Measurements from ENCODE around the gene FSTL4.

FSTL4 gene

DNA sequence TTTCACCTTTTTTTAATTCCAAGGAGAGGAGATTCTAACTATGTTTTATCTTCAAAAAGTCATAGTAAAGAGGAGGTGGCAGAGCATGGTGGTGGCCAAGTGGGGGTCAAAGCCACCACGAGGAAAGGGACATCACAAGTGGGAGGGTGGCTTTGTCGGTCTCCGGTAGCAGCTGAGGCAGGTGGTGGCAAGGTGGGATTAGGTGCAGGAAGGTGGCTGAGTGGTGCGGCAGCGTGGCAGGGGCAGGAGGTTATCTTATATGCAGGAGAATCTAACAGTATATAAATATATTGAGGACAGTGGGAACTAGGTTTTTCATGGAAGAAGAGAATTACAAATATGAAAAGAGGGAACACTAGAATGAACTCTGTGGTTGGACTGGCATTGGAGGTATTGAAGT is 196.8 kb downstream of the FSTL4 start:
- Mint-ChIP-seq H3K9me3 (no peaks in the 10 kb centered on the region), H3K36me3 (no peaks in the 10 kb centered on the region), H3K27me3 (peaks cover 4% of the 10 kb centered on the region), H3K4me3 (no peak overlapping the region), H3K27ac (no peak overlapping the region), H3K4me1 (peaks cover 2% of the 10 kb centered on the region)
- DNase-seq (ENCODE audit: low spot score in 2 of 2), result no peak
- no peak for ATAC-seq (ENCODE audit: low read depth)

- H3K4me1 Mint-ChIP-seq, result no peaks in the 10 kb centered on the region
- H3K4me3 Mint-ChIP-seq, result no peak overlapping the region
- peaks cover 6% of the 10 kb centered on the region for H3K27me3 Mint-ChIP-seq
- H3K36me3 Mint-ChIP-seq, result no peaks in the 10 kb centered on the region
- ATAC-seq (ENCODE audit: low read depth) (no peak), DNase-seq (ENCODE audit: low spot score in 2 of 2) (no peak)
- H3K27ac Mint-ChIP-seq, result no peak overlapping the region
- H3K9me3 Mint-ChIP-seq, result no peaks in the 10 kb centered on the region
Observed at GRCh38 chr5:133412661-133413060, 199.7 kb downstream of the FSTL4 start.

- Mint-ChIP-seq H3K27ac (no peak overlapping the region), H3K9me3 (no peaks in the 10 kb centered on the region), H3K4me1 (no peaks in the 10 kb centered on the region), H3K36me3 (no peaks in the 10 kb centered on the region), H3K4me3 (no peak overlapping the region), H3K27me3 (peaks cover 4% of the 10 kb centered on the region)
- ATAC-seq (ENCODE audit: low read depth) (no peak), DNase-seq (ENCODE audit: low spot score in 2 of 2) (no peak)
Observed at GRCh38 chr5:133410335-133410828, 202.0 kb downstream of the FSTL4 start.

- Mint-ChIP-seq H3K4me3 (no peak overlapping the region), H3K27me3 (peaks cover 4% of the 10 kb centered on the region), H3K4me1 (no peaks in the 10 kb centered on the region), H3K36me3 (no peaks in the 10 kb centered on the region), H3K9me3 (no peaks in the 10 kb centered on the region), H3K27ac (no peak overlapping the region)
- ATAC-seq (ENCODE audit: low read depth) (no peak), DNase-seq (ENCODE audit: low spot score in 2 of 2) (no peak)
Observed at GRCh38 chr5:133409210-133409674, 203.1 kb downstream of the FSTL4 start.

DNA sequence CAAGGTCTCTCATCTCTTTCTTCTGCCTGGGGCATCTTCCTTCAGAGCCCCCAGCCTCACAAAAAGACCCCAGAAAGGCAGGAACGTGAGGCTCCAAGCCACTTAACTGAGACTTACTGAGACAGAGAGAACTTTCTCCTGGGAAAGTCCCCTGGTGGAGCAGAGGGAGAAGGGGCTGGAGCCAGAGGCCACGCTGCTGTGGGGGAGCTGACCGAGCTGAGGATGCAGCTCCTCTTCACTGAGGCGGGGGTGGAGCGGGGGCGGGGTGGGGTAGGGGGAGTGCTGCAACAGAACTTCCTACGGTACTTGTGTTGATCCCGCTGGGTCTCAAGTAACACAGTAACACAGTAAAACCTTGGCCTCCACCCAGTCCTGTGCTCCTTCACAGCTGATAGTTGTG is 204.0 kb downstream of the FSTL4 start:
- ATAC-seq (ENCODE audit: low read depth), result no peak

DNA sequence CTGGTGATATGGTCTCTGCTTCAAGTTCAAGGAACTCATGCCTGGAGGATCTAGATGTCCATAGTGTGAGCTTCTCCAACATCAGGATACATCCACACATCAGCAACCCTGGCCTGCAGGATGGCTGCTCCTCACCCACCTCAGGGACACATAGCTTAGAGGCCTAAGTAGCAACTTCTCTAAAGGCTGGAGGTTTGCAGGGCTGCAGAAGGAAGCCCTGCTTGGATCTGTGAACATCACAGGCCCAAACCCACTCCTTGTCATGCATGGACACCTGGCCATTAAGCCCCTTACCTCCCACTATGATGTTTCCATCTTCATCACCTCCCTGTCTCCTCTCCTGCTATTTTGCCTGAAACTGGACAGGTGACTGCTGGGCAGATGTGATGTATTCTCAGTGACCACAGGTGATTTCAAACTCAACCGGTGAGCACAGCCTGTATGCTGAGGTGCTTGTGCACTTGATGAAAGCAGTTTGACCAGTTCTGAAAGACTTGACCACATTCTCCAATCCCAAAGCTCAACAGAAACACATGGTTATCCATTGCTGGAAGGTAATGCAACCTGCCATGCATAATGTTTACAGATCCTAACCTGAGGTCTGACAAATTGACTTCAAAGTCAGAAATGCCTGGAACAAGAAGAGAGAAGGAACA is 205.2 kb downstream of the FSTL4 start:
- DNase-seq (ENCODE audit: low spot score in 2 of 2) (no peak), ATAC-seq (ENCODE audit: low read depth) (no peak)
- Mint-ChIP-seq H3K4me1 (no peaks in the 10 kb centered on the region), H3K27ac (no peak overlapping the region), H3K36me3 (no peaks in the 10 kb centered on the region), H3K9me3 (no peaks in the 10 kb centered on the region), H3K27me3 (peaks cover 2% of the 10 kb centered on the region), H3K4me3 (no peak overlapping the region)

More for the DNA sequence above, 204.0 kb downstream of the FSTL4 start:
- Mint-ChIP-seq H3K4me1 (no peaks in the 10 kb centered on the region), H3K27me3 (peaks cover 4% of the 10 kb centered on the region), H3K27ac (no peak overlapping the region), H3K36me3 (no peaks in the 10 kb centered on the region), H3K4me3 (no peak overlapping the region), H3K9me3 (no peaks in the 10 kb centered on the region)
- no peak for DNase-seq (ENCODE audit: low spot score in 2 of 2)

GRCh38 chr5:133406208-133406976 is 205.9 kb downstream of the FSTL4 start:
- Mint-ChIP-seq H3K27ac (no peak overlapping the region), H3K4me1 (no peaks in the 10 kb centered on the region), H3K9me3 (no peaks in the 10 kb centered on the region), H3K4me3 (no peak overlapping the region), H3K27me3 (peaks cover 3% of the 10 kb centered on the region), H3K36me3 (no peaks in the 10 kb centered on the region)
- ATAC-seq (ENCODE audit: low read depth) (no peak), DNase-seq (ENCODE audit: low spot score in 2 of 2) (no peak)

DNA sequence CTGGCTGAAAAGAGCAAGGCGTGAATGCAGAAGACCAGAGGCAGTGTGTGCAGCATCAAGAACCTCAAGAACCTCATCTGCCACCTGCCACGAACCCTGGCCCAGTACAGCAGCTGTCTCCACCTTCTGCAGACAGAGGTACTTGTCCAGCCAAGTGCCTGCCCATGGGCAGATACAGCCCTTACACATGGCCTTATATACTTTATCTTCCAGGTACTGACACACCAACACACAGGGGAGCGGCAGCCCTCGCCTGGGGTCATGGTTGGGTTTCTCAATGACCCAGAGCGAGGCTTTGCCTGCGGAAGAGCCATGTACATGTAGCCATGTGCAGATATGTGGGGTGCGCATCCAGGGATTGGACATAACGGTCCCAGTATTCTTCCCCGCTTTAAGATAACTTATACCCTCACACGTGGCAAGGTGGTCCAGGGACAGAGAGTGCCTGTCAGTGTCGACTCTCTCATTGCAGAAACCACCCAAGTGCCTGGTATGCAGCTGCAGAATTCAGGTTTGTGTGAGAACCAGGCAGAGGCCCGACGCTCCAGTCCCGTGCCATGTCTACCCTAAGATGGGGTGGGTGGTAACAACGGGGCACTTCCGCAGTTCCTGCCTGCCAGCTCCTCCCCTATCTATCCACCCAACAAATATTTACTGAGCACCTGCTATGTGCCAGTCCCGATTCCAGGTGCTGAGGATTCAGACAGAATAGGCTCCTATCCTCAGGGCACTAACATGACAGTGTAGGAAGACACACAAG is 206.9 kb downstream of the FSTL4 start:
- no peak overlapping the region for H3K27ac Mint-ChIP-seq
- H3K9me3 Mint-ChIP-seq, result no peaks in the 10 kb centered on the region

GRCh38 chr5:133404724-133405123 is 207.6 kb downstream of the FSTL4 start:
- DNase-seq (ENCODE audit: low spot score in 2 of 2) (no peak), ATAC-seq (ENCODE audit: low read depth) (no peak)
- Mint-ChIP-seq H3K27me3 (peaks cover 2% of the 10 kb centered on the region), H3K9me3 (no peaks in the 10 kb centered on the region), H3K4me1 (no peaks in the 10 kb centered on the region), H3K4me3 (no peak overlapping the region), H3K27ac (no peak overlapping the region), H3K36me3 (no peaks in the 10 kb centered on the region)

More for the DNA sequence above, 206.9 kb downstream of the FSTL4 start:
- DNase-seq (ENCODE audit: low spot score in 2 of 2), result no peak
- Mint-ChIP-seq H3K4me1 (no peaks in the 10 kb centered on the region), H3K4me3 (no peak overlapping the region), H3K36me3 (no peaks in the 10 kb centered on the region), H3K27me3 (peaks cover 4% of the 10 kb centered on the region)
- ATAC-seq (ENCODE audit: low read depth), result no peak

- Mint-ChIP-seq H3K36me3 (no peaks in the 10 kb centered on the region), H3K9me3 (no peaks in the 10 kb centered on the region), H3K27me3 (peaks cover 4% of the 10 kb centered on the region), H3K4me1 (peaks cover 4% of the 10 kb centered on the region), H3K27ac (no peak overlapping the region), H3K4me3 (no peak overlapping the region)
- ATAC-seq (ENCODE audit: low read depth) (no peak), DNase-seq (ENCODE audit: low spot score in 2 of 2) (no peak)
Observed at GRCh38 chr5:133403741-133404364, 208.5 kb downstream of the FSTL4 start.

DNA sequence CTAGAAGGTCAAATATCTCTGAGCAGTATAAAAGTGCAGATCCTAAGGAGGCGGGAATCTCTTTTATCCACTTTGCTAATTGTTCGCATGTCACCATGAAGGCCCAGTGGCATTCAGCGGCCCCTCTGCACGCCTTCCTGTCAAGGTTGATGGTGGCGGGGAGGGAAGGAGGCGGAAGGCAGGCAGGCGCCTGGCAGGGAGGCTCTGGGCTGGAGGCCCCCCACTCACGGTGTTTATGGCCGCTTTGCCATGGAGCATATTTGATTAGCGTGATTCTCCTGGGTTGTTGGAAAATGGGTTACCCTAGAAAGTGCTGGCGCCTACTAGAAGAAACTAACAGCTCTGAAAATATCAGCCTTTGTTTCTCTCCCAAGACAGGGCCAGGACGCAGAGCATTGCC is 209.6 kb downstream of the FSTL4 start:
- Mint-ChIP-seq H3K27ac (no peak overlapping the region), H3K27me3 (peaks cover 4% of the 10 kb centered on the region), H3K9me3 (no peaks in the 10 kb centered on the region), H3K36me3 (no peaks in the 10 kb centered on the region), H3K4me1 (peaks cover 13% of the 10 kb centered on the region), H3K4me3 (no peak overlapping the region)
- no peak for DNase-seq (ENCODE audit: low spot score in 2 of 2)
- no peak for ATAC-seq (ENCODE audit: low read depth)

GRCh38 chr5:133401731-133402347 is 210.5 kb downstream of the FSTL4 start:
- DNase-seq (ENCODE audit: low spot score in 2 of 2), result no peak
- no peaks in the 10 kb centered on the region for H3K36me3 Mint-ChIP-seq
- ATAC-seq (ENCODE audit: low read depth), result no peak
- peaks cover 4% of the 10 kb centered on the region for H3K27me3 Mint-ChIP-seq
- no peak overlapping the region for H3K27ac Mint-ChIP-seq
- H3K4me3 Mint-ChIP-seq, result no peak overlapping the region
- H3K9me3 Mint-ChIP-seq, result no peaks in the 10 kb centered on the region
- H3K4me1 Mint-ChIP-seq, result peaks cover 18% of the 10 kb centered on the region

GRCh38 chr5:133400831-133401351 is 211.4 kb downstream of the FSTL4 start:
- no peaks in the 10 kb centered on the region for H3K9me3 Mint-ChIP-seq
- H3K4me3 Mint-ChIP-seq, result no peak overlapping the region
- no peak for DNase-seq (ENCODE audit: low spot score in 2 of 2)
- H3K27ac Mint-ChIP-seq, result no peak overlapping the region
- peaks cover 4% of the 10 kb centered on the region for H3K27me3 Mint-ChIP-seq
- H3K4me1 Mint-ChIP-seq, result peaks cover 24% of the 10 kb centered on the region
- ATAC-seq (ENCODE audit: low read depth), result no peak
- H3K36me3 Mint-ChIP-seq, result no peaks in the 10 kb centered on the region
